ENCODE results near the gene NBR1.
"Not testable (repeated sequence)": the region's sequence is repeated elsewhere in the genome, so short reads cannot be mapped to it uniquely, and the experiment has no call there.

NBR1 gene

DNA sequence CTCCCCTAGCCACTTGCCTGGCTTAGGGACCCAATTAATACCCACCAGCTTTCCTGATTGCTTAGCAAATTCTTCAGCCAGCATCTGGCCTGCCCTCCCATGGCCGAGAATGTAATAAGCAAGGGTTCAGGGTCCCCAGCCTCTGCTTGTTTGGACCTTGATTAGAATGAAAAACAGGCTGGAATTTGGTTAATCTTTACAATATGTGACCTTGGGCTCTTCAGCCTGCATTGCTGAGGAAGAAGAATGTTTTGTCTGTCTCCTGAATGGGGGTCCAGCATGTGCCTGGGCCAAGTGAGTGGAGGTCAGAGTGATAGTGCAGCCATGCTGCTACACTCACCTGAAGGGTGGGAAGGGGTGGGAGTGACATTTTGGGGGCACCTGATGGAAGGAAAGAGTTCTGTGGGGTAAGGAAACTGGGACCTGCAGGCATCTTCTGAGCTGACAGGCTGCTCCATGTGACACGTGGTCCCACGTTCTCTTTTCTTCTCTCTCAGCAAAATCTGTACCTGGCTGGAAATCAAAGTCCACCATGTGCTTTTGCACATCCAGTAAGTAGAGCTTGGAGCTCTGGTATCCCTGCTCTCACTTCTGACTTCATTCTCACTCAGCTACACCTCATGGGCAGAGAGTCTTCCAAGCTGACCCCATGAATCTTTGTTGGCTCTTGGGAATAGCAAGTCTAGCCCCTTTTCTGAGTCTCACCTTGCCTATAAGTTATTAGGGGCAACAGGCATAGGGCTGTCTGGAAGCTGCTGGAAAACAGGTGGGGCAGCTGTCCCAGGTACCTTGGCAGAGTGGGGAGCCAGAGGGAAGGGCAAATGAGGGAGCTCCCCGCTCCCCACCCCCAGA, 46.0 kb downstream of the NBR1 start:
- DNase-seq, result no peak

DNA sequence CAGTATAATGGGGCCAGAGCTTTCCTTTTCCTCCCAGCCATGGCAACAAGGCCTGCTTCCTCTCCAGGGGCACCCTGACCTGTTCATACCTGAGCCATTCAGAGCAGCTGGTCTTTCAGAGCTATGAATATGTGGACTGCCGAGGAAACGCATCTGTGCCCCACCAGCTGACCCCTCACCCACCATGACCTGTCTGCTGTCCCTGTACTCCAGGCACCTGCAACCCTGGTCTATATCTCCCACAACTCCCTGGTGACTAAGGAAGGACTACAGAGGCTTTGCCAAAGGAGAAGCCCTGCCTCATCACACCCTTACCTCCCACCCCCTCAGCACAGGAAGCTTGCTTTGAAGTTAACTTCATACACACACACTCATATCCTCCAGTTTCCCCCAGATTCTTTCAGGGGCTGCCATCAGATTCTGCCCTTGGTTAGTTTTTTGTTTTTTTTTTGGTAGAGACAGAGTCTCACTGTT, 46.6 kb downstream of the NBR1 start:
- DNase-seq, result no peak

DNA sequence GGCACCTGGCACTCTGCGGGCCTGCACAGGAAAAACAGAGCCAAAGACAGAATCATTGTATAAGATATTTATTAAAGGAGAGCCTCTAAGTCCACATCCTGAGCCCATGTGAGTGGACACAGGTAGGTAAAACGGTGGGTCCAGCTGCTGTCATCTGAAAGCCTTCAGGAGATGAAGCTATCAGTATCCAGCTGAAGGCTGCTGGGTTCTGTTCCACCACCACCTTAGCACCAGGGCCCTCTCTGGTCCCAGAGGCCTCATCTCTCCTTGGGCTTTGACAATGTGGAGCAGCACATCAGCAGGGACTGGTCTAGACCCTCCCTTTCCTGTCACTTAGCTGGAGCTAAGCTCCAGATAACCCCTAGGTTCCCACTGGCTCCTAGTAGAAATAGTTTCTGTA, 48.0 kb downstream of the NBR1 start:
- no peak for DNase-seq

DNA sequence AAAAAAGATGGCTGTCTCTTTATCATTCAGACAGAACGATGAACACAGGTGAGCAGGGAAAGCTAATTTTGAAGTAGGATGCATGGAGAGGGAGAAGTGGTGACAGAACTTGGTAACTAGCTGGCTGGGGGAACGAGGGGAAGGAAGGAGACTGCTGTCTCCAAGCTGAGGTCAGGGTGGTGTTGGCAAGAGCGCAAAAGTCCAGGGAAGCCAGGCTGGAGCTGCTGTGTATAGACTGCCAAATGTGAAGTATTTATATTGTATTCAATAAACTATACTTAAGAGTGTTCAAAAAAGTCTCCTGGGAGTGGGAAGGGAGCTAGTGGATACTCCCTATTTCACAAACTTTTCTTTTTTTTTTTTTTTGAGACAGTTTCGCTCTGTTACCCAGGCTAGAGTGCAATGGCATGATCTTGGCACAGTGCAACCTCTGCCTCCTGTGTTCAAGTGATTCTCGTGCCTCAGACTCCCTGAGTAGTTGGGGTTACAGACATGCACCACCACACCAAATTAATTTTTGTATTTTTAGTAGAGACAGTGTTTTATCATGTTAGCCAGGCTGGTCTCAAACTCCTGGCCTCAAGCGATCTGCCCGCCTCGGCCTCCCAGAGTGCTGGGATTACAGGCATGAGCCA, 48.8 kb downstream of the NBR1 start:
- DNase-seq, result no peak

DNA sequence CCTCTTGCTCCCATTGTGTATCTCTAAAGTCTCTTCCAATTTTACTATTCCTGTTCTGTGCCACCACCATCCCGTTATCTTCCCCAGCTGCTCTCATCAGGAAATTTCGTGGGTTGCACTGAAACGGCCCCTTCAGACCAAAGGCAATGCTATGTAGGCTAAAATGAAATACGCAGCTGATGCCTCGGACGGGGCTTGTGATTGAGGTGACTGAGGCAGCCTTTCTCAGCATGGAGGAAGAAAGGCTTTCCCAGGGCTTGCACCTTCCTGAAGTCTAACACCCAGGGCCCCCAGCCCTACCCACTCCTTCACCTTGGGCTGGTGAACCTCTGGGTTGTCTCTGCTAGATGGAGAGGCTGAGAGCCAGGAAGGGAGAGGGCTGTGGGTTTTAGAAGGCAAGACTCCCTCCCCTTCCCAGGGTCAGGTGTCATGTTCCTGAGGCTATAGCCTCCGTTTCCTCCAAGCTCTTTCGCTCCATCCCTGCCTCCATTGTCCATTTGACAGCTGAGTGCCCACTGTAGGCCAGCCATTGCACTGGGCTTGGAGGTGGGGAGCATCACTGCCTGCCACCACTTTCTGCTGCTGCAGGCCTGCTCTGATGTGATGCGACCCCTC, 49.6 kb downstream of the NBR1 start:
- no peak for DNase-seq

DNA sequence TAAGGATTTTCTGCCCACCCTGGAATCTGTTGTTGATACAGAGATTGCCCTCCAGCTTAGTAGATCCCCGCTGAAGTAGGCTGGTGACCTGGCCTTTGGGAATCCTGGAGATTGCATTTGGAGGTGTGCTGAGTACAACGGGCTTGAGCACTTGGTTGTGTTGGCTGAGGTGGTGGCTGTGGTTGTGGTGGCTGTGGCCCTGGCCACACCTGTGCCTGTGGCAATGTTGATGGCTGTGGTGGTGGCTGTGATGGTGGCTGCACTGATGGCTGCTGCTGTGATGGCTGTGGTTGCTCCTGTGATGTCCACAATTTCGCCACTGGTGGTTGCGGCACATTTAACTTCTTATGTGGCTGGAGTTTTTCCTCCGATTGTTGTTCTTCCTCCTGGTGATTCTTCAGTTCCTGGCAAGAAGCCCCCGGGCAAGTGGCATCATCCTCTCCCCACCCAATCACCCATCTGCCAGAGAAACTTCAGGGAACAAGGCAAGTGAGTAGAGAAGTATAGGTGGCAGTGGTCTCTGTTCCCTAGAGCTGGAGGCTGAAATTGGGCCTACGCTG, 53.2 kb downstream of the NBR1 start:
- no peak for DNase-seq

DNA sequence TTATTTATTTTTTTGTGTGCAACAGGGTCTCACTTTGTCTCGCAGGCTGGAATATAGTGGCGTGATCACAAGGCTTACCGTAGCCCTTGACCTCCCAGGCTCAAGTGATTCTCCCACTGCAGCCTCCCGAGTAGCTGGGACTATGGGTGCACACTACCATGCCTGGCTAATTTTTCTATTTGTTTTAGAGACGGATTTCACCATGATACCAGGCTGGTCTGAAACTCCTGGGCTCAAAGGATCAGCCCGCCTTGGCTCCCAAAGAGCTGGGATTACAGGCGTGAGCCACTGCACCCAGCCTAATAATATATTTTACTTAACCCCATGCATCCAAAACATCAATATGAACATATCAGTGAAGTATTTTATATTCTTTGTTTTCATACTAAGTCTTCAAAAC, 55.4 kb downstream of the NBR1 start:
- DNase-seq, result no peak

DNA sequence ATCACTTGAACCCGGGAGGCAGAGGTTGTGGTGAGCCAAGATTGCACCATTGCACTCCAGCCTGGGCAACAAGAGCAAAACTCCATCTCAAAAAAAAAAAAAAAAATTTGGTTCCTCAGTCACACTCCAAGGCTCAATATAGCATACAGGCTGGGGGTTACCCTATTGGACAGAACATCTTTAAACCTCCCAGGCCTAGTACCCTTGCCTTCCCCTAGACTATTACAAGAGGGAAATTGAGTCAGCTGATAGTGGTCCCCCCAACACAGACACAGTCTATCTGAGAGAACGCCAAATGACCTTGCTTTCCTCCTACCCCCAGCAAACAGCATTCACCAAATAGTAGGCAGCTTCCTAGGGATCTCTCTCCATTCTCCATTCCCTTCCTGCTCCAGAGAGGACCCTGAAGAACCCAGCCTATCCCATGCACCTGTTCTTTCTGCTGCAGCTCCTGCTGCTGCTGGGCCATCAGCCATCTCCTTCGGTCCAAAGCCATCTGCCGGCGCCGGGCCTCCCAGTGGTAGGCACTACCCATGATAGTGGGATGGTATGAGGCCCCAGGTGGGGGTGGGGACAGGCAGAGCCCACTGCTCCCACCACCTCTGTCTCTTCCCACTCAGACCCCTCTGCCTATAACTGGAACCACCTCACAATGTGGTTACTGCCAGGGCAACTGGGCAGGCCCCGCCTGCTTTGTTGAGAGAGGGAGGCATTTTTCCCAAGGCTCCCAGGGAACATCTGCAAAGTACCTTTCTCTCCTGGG, 57.2 kb downstream of the NBR1 start, which contains the start of gene CCDC200:
CCDC200 (minus strand) TSS at position 604 of the 763 bp plus-strand sequence; CDS start at position 535, 69 bp downstream.
- DNase-seq, result not testable (repeated sequence)

DNA sequence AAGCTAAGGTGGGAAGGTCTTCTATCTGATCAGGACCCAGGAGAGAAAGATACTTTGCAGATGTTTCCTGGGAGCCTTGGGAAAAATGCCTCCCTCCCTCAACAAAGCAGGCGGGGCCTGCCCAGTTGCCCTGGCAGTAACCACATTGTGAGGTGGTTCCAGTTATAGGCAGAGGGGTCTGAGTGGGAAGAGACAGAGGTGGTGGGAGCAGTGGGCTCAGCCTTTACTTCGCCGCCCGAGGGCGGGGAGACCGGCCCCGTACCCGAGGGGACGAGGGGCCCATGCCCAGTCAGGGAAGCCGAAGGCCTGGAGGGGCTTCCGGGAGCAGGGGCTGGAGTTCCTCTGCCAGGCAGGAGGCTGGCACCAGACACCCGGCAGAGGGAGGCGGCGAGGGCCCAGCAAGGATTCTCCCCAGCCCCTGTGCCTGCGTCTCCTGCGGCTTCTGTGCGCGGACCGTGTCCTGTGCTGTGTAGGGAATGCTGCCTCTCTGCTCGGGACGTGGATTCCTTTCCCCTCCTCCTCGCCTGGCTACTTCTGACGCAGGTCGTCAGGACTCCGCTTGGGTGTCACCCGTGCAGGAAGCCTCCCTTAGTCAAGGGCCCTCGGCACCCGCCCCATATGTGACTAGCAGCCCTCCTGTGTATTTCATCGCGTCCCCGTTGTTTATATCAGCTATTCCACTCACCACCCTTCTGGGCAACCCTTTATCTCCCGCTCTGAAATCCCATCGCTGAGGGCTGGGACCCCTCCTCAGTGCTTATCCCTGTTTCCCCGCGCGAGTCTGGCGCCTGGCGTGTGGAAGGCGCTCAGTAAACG, 60.4 kb downstream of the NBR1 start:
- DNase-seq, result not testable (repeated sequence)

DNA sequence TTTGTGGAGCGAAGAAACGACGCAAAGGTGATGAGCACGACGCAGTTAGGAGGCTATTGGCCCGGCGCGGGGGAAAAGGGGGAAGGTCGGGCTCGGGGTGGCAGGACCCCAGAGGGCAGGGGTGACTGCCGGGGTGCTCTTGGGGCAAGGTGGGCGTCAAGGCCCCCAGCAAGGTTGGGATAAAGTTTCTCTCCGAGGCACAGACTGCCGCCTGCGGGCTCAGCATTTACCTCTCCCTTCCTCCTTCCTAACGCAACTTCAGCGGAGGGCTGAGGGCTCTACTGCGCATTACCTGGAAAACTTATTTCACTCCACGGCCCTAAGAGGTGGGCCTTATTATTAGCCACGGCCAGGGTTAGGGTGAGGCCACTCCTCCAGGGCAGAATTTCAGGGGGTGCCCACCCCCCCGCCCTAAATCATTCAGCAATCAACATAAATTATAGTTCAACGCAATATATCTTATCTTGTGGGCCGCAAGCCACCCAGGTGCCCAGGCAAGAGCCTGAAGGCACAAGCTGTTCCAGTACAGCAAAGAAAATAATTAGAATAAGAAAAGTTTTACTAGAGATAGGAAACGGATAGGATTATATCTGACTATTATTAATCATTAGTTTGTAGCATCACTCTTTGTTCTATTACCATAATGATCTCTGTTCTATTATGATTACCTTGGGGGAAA, 61.1 kb downstream of the NBR1 start:
- DNase-seq, result peak; percentile 15

DNA sequence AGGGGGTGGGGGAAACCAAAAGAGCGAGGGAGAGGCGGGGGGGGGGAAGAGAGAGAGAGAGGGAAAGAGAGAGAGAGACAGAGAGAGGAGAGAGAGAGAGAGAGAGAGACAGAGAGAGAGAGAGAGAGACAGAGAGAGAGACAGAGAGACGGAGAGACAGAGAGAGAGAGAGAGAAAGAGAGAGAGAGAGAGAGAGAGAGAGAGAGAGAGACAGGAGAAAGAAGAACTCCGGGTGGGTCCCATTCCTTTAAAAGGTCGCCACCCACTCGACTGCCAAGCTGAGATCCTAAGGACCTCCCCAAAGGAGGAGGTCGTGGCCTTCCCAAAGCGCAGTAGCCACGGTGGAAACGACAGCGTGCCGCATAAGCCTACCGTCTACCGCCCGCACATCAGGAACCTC, 62.2 kb downstream of the NBR1 start:
- not testable (repeated sequence) for DNase-seq

DNA sequence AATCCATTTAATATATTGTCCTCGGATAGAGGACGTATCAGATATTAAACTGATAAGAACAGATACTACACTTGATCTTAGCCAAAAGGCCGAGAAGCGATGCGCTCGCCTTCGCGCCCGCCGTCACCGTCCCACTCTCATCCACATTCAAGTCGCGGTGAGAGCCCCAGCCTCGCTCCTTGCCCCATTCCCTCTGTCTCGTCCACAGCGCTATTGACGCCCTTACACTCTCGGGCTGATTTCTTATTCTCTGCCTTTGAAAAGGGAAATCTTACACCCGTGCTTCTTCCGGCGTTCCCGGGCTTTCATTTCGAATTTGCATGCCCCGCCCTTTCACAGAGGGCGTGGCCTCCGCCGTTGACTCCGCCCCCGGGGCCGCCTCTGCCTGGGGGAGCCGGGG, 62.9 kb downstream of the NBR1 start, which contains the start of gene RNU2-1:
RNU2-1 (minus strand) TSS at position 101 of the 400 bp plus-strand sequence.
- DNase-seq, result not testable (repeated sequence)

DNA sequence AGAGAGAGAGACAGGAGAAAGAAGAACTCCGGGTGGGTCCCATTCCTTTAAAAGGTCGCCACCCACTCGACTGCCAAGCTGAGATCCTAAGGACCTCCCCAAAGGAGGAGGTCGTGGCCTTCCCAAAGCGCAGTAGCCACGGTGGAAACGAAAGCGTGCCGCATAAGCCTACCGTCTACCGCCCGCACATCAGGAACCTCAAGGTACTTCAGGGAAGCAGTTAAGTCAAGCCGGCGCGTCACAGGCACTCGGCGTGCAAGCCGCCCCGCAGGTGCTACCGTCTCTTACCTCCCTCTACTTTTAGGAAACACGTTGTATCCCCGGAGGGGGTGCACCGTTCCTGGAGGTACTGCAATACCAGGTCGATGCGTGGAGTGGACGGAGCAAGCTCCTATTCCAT, 68.6 kb downstream of the NBR1 start:
- not testable (repeated sequence) for DNase-seq

DNA sequence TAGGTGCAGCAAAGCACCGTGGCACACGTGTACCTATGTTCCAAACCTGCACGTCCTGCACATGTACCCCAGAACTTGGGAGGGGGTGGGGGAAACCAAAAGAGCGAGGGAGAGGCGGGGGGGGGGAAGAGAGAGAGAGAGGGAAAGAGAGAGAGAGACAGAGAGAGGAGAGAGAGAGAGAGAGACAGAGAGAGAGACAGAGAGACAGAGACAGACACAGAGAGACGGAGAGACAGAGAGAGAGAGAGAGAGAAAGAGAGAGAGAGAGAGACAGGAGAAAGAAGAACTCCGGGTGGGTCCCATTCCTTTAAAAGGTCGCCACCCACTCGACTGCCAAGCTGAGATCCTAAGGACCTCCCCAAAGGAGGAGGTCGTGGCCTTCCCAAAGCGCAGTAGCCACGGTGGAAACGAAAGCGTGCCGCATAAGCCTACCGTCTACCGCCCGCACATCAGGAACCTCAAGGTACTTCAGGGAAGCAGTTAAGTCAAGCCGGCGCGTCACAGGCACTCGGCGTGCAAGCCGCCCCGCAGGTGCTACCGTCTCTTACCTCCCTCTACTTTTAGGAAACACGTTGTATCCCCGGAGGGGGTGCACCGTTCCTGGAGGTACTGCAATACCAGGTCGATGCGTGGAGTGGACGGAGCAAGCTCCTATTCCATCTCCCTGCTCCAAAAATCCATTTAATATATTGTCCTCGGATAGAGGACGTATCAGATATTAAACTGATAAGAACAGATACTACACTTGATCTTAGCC, 69.8 kb downstream of the NBR1 start:
- not testable (repeated sequence) for DNase-seq

DNA sequence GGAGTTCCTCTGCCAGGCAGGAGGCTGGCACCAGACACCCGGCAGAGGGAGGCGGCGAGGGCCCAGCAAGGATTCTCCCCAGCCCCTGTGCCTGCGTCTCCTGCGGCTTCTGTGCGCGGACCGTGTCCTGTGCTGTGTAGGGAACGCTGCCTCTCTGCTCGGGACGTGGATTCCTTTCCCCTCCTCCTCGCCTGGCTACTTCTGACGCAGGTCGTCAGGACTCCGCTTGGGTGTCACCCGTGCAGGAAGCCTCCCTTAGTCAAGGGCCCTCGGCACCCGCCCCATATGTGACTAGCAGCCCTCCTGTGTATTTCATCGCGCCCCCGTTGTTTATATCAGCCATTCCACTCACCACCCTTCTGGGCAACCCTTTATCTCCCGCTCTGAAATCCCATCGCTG, 75.4 kb downstream of the NBR1 start:
- not testable (repeated sequence) for DNase-seq

Data from activated effector memory CD4-positive, alpha-beta T cell treated with Interleukin-2 at 50 U/mL for 16 hours (primary cell).